ENCODE measurements around the gene DGKD.

DNA sequence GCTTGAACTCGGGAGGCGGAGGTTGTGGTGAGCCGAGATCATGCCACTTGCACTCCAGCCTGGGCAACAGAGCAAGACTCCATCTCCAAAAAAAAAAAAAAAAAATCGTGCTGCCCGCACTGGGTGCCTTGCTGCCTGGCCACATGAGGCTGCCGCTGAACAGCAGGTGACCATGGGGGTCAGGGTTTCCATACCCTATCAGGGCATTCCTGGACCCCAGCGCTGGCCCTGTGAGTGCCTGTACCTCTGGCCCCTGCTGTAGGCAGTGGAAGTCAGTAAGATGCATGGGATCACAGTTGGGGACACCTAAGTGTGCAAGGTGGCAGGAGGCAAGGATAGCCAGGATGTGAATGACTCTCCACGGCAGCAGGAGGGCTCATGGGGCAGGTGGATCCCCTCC is 27.8 kb upstream of the DGKD start:
- TF ChIP-seq, protein P1, sequence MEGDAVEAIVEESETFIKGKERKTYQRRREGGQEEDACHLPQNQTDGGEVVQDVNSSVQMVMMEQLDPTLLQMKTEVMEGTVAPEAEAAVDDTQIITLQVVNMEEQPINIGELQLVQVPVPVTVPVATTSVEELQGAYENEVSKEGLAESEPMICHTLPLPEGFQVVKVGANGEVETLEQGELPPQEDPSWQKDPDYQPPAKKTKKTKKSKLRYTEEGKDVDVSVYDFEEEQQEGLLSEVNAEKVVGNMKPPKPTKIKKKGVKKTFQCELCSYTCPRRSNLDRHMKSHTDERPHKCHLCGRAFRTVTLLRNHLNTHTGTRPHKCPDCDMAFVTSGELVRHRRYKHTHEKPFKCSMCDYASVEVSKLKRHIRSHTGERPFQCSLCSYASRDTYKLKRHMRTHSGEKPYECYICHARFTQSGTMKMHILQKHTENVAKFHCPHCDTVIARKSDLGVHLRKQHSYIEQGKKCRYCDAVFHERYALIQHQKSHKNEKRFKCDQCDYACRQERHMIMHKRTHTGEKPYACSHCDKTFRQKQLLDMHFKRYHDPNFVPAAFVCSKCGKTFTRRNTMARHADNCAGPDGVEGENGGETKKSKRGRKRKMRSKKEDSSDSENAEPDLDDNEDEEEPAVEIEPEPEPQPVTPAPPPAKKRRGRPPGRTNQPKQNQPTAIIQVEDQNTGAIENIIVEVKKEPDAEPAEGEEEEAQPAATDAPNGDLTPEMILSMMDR (IDR thresholded peaks at IDR 0.05): no peak
- no peak for TF ChIP-seq POLR2A (IDR thresholded peaks at IDR 0.05)
